T1000 (cell line): ENCODE measurements around the gene MYO9B.
"Not testable (repeated sequence)": the region's sequence is repeated elsewhere in the genome, so short reads cannot be mapped to it uniquely, and the experiment has no call there.

ENCODE experiments used
- DNase-seq: peaks from one replicate; lab custom pipeline; 2025; ENCODE audit warnings: mixed read lengths; lab: John Stamatoyannopoulos, UW

The MYO9B gene

DNA sequence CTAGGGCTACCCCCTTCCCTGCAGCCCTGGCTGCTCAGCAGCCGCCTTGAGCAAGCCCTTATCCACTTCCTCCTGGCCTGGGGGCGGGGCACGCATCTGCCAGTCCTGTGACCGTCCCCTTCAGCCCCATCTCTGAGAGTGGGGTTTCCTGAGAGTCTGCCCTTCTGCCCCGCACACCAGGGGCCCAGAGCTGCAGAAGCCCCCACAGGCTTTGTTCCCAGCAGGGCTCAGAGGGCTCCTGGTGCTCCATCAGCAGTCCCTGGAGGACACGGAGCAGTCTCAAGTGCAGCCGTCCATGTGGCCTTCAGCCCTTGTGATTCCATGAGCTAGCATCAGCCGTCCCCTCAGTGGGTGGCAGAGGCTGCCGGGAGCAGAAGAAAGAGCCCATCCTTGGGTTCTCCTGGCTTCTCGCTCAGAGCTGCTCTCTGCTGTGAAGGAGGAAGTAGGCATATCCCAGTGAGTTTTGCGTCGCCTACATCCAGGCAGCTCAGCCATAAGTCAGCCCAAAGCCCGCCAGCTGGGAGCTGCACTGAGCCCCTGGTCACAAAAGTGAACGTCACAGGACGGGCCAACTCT, 16.3 kb downstream of the MYO9B start:
- no peak for DNase-seq

DNA sequence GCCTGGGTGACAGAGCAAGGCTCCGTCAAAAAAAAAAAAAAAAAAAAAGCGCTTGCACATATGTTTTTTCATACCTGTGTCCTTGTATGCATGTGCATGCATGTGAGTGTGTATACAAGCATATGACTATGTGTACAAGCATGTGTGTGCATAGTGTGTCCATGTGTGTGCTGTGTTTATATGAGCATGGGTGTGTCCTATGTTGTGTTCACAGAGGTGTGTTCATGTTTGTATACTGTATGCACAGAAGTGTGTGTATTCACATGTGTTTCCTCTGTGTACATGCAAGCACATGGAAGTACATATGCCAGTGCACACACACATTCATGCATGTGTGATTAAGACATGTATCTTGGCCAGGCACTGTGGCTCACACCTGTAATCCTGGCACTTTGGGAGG, 17.1 kb downstream of the MYO9B start:
- DNase-seq, result no peak

DNA sequence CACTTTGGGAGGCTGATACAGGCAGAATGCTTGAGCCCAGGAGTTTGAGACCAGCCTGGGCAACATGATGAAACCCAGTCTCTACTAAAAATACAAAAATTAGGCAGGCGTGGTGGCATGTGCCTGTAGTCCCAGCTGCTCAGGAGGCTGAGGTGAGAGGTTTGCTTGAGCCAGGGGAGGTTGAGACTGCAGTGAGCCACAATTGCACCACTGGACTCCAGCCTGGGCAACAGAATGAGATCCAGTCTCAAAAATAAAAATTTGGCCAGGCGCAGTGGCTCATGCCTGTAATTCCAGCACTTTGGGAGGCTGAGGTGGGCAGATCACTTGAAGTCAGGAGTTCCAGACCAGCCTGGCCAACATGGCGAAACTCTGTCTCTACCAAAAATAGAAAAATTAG, 19.1 kb downstream of the MYO9B start:
- DNase-seq, result not testable (repeated sequence)

DNA sequence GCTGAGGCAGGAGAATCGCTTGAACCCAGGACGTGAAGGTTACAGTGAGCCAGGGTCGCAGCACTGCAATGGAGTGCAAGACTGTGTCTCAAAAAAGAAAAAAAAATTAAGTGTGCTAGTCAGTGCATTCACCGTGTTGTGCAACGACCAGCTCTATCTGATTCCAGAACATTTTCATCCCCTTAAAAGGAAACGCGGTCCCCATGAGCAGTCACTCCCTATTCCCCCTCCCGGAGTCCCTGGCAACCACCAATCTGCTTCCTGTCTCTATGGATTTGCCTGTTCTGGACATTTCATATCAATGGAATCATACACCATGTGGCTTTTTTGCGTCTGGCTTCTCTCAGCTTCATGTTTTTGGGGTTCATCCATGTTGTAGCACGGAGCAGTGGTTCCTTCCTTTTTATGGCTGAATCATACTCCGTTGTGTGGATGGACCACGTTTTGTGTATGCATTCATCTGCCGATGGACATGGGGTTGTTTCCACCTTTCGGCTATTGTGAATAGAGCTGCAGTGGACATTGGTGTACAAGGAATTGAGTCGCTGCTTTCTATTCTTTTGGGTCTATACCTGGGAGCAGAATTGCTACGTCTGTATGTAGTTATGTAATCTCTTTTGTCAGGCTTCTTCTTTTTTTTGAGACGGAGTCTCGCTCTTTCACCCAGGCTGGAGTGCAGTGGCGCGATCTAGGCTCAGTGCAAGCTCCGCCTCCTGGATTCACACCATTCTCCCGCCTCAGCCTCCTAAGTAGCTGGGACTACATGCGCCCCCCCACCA, 19.8 kb downstream of the MYO9B start:
- no peak for DNase-seq

DNA sequence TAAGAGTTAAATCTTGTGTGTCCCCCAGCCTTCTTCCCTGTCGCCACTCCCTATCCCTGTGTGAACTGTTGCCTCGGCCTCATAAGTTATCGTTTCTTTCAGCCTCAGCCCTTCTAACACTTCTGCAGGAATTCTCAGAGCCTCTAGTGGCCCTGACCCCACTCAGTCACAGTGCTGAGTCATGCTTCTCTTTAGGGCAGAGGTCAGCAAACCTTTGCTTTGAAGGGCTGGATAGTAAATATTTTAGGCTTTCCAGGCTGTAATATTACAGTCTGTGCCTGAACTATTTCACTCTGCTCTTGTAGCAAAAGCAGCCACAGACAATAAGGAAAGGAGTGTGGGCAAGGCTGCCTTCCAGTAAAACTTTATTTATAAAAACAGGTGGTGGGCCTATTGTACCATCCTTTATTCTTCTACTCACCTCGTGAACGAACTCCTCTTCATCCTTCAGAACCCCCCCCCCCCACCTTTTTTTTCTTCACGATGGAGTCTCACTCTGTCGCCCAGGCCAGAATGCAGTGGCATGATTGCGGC, 22.1 kb downstream of the MYO9B start:
- no peak for DNase-seq

DNA sequence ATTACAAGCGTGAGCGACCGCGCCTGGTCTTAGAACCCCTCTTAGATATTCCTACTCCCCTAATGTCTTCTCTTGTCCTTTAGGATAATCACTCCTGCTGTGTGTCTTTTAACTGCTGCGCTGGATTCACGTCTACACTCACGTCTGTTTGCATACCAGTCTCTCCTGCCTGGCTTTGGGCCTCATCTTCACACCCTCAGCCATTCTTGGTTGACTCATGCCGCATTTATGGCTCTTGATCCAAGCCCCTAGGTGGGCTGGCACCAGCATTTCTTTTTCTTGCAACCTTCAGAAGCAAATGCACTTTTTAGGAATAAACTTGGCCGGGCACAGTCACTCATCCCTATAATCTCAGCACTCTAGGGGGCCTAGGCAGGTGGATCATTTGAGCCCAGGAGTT, 22.7 kb downstream of the MYO9B start:
- DNase-seq, result no peak

DNA sequence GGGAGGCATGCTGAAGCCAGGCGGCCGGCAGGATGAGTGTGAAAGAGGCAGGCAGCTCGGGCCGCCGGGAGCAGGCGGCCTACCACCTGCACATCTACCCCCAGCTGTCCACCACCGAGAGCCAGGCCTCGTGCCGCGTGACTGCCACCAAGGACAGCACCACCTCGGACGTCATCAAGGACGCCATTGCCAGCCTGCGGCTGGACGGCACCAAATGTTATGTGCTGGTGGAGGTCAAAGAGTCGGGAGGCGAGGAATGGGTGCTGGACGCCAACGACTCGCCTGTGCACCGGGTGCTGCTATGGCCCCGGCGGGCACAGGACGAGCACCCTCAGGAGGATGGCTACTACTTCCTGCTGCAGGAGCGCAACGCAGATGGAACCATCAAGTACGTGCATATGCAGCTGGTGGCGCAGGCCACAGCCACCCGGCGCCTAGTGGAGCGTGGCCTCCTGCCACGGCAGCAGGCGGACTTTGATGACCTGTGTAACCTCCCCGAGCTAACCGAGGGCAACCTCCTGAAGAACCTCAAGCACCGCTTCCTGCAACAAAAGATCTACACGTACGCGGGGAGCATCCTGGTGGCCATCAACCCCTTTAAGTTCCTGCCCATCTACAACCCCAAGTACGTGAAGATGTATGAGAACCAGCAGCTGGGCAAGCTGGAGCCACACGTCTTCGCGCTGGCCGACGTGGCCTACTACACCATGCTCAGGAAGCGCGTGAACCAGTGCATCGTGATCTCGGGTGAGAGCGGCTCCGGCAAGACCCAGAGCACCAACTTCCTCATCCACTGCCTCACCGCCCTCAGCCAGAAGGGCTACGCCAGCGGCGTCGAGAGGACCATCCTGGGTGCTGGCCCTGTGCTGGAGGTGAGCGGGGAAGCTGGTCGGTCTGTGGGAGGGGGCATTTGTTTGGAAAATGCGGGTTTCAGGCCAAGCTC, 26.4 kb downstream of the MYO9B start:
- no peak for DNase-seq

DNA sequence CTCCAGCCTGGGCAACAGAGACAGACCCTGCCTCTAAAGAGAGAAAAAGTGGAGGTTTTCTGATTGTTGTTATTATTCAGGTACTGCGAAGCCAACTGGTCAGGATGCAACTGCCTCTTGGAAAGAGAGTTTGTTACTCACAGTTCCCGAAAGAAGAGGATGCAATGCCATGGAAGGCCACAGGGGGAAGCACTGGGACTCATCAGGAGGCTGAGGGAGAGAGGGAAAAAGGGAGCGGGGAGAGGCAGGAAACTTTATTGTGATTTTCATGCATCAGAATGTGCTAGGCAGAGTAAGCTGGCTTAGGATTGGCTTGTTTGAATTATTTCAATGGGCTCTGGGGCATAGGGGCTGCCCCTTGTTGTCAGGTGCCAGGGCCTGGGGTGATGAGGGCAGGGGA, 27.6 kb downstream of the MYO9B start:
- no peak for DNase-seq

DNA sequence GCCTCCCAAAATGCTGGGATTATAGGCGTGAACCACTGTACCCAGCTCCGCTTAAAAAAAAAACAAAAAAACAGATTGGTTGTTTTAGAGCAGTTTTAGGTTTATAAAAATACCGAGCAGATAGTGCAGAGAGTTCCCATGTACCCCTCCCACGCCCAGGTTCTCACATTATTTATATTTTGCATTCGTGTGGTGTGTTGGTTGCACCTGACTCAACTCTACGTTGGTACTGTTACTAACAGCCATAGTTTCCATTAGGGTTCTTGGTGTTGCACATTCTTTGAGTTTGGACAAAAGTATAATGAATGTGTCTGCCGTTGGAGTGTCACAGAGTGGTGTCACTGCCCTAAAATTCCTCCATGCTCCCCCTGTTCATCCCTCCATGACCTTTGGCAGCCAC, 29.1 kb downstream of the MYO9B start:
- DNase-seq, result no peak

DNA sequence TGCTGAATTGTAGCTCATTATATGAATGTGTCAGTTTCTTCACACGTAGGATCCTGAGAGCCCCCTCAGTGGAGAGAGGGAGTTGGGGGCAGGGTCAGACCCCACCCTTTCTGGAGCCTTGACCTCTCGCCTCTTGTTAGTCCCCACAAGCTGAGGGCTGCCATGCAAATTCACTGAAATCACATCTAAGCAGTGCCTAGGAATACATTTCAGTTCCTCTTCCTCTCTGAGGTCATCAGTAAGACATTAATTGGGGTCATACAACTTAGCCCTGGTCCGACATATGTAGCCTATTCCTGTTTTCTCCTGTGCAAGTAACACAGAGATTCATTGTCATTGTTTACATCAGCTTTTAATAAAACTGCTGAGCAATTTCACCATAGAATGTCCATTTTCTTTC, 30.0 kb downstream of the MYO9B start:
- no peak for DNase-seq

DNA sequence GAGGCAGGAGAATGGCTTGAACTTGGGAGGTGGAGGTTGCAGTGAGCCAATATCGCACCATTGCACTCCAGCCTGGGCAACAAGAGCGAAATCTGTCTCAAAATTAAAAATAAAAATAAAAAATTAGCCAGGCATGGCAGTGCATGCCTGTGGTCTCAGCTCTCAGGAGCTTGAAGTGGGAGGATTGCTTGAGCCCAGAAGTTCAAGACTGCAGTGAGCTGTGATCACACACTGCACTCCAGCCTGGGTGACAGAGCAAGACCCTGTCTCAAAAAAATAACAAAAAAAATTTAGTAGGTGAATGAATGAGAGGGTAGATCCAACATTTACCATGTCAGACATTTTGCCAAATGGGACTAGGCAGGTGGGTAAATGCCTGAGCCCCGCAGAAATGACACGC, 31.4 kb downstream of the MYO9B start:
- not testable (repeated sequence) for DNase-seq

DNA sequence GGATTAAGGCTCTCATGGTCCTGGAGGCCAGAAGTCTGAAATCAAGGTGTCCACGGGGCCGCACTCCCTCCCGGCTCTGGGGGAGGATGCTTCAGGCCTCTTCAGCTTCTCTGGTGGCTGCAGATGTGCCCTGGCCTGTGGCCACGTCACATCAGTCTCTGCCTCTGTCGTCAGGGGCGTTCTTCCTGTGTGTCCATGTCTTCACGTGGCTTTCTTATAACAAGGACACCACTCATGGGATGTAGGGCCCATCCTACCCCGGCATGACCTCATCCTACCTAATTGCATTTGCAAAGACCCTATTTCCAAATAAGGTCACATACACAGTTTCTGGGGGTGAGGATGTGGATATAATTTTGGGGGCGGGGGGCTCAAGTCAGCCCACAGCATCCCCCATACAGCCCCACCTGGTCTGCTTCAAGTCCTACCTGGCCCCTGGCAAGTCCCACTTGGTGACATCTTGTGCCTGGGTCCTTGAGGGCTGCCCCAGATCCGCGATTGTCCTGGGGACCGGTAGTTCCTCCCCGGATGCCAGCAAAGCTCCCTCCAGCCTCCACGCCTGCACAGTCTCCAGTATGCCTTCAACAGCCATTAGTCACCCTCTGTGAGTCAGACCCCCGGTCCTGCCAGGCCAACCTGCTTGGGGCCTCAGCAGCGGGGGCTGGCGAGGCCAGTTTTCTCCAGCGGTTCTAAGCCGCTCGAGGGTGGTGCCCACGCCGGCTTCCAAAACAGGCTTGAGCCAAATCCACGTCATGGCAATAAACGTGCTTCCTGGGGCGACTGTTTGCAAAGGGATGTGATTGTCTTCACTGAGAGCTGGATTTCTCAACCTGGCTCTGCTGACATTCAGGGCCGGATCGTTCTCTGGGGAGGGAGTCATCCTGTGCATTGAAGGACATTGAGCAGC, 32.2 kb downstream of the MYO9B start:
- DNase-seq, result peak; percentile 94

DNA sequence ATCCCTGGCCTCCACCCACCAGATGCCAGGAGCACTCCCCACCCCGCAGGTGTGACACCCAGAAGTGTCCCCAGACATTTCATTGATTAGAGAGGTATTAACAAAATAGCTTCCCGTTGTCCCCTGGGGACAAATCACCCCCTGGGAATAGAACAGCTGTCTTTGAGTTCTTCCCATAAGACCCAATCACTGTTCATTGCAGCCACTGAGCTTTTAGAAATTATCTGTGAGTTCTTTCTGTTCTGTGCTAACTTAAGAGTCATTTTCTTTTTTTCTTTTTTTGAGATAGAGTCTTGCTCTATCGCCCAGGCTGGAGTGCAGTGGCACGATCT, 32.8 kb downstream of the MYO9B start:
- DNase-seq, result no peak

DNA sequence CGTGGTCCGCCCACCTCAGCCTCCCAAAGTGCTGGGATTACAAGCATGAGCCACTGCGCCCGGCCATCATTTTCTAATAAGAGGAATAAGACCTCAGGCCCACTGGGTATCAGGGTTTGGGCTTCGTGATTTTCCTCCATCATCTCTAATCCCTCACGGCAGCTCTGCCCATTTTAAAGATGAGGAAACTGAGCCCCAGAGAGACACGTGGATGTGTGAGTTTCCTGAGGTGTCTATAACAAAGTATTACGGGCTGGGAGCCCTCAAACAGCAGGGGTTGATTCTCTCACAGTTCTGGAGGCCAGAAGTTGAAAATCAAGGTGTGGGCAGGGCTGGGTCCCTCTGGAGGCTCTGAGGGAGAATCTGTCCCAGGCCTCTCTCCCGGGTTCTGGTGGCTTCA, 33.7 kb downstream of the MYO9B start:
- DNase-seq, result no peak

DNA sequence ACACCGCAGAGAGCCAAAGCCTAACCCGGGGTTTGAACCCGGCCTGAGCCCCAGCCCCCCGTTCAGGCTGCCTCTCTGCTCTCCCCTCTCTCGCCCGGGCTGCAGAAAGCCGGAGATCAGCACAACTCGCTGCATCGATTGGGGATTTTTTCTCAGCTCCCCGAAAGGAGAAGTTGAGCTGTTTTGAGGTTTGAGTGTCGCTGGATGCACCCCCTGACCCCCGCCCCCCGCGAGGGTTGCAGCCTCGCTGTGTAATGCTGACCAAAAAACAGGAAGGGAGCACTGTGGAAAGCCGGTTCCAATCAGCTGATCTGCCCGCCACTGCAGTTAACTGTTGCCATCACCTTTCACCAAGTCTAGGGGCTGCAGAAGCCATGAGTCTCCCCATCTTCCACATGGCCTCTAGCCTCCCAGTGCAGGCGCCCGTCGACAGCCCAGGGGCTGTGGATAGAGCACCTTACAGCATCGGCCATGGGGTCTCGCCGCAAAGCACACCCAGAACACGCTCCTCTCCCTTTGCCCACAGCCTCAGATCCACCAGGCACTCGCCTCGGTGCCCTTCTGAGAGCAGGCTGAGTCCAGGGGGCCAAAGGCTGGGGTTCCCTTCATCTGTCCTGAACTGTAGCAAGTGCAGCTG, 34.5 kb downstream of the MYO9B start:
- DNase-seq, result no peak

DNA sequence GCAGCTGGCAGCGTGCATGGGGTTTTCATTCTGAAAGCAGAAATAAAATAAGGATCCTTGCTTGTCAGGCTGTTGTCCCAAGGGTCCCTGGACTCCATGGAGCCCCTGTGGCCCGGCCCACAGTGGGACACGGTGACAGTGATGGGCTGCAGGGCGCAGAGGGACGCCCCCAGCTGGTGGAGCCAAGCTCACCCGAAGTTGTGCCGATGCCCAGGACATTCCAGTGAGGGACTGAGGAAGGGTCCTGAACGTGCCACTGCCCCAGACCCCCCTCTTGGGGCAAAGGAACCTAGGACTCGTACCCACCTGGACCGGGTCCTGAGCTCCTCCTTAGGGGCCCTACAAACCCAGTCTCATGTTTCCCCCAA, 35.0 kb downstream of the MYO9B start:
- DNase-seq, result no peak

DNA sequence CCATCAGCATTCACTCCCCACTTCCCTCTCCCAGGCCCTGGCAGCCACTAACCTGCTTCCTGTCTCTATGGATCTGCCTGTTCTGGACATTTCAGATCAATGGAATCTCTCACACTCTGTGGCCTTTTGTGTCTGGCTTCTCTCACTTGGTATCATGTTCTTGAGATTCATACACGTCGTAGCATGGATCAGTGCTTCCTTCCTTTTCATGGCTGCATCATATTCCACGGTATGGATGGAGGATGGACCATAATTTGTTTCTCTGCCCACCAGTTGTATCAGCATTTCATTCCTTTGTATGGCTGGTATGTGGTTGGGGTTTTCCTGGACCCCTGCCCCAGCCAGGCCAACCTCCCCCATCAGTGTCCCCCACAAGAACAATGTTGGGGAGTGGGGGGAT, 36.2 kb downstream of the MYO9B start:
- DNase-seq, result no peak

DNA sequence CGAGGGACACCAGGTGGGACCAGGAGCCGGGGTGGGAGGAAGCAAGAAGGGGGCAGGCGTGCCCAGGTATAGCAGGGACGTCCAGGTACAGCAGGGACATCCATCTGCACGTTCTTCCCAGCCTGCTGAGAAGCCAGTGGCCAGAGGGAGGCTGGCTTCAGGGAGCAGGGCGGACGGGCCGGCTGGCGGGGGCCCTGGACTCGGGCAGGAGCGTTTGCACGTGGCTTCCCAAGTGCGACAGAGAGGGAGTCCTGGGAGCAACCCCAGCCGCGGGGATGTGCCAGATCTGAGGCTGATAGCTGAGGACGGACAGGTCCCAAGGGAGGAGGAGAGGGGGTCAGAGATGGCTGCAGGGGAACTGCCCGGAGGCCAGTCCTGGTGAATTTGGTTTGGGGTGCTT, 36.7 kb downstream of the MYO9B start:
- DNase-seq, result no peak

DNA sequence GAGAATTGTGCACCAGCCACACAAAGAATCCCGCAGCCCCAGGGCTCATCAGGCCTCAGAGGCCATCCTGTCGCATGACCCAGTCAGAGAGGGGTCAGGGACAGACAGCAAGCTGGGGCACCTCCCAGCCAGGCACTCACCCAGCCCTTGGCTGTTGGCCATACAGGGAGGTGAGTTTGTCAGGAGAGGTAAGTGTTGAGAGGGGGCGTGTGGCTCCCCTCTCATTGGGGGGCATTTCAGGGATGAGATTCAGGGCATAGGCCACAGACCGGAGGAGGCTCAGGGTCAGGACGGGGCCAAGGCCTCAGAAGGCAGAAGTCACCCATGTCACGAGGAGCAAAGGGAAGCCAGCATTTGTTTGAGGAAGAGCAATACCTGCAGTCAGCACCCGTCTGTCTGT, 37.1 kb downstream of the MYO9B start:
- no peak for DNase-seq

DNA sequence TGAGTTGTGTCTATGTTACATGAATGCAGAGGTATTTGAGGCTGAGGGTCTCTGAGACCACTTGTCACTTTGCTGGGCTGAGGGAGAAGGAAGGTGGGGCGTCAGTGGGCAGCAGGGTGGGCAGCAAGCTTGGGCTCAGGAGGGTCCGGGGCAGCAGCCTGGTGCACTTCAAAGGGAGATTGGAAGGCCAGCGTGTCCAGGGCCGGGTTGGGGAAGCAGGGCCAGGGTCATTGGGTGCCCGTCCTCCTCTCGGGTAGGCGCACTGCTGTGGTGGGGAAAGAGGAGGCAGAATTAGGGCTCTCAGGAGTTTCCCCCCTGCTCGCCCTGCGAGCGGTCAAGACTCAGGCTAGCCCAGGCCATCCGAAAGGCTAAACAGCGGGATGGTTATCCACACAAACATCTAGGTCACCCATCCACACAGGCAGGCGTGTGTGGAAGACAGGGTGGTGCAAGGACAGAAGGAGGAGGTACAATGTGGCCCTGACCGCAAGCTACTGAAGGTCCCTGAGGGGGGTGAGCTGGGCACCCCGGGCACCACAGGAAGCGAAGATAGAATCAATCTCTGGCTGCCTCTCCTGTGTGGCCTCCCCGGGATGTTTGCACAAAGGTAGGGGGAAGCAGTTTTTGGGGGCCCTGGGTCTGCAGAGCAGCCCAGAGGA, 37.7 kb downstream of the MYO9B start:
- no peak for DNase-seq

DNA sequence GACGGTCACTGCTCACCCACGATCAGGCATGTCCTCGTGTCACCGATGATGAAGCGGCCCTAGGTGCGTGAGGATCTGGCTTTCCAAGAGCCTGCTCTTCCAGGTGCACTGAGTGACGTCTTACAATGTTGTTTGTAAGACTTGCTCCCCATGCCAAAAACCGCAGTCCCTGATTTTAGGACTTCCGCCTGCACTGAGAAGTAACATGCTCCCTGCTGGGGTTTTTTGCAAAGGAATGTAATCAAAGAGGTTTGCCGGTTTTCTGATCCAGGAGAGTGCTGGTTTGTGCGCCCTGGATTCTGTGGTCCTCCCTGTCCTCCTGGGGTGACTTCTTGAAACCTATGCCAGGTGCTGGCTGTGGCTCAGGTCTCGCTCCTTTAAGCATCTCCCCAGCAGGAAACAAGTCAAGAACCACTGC, 38.8 kb downstream of the MYO9B start:
- DNase-seq, result no peak
